ENCODE results near the gene TTC21B. TPM values are rescaled to one million over a fixed set of nuclear protein-coding genes. Genes with fewer than 3 reads are reported as not detected.
A peak's percentile ranks its signal among the peaks of the same experiment; 100 is the strongest.

The TTC21B gene
- polyA plus RNA-seq, 1 donor, result 20.1 TPM

DNA sequence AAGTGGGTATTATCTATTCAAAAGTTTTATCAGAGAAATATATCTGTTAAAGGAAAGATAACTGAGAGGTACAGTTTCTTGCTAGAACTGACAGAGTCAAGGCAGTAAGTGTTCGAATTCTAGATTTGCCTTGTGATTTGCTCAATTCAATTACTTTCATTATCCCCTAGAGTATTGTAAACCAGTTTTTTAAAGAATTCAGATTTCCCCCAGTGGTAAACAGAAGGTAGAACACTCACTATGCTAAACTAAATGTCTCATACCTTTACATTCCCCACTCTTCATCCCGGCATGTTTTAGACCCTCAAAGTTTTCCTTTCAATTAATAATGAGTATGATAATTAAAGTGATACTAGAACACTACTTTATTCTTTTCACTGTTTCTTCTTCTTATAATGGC lies 28.6 kb downstream of the TTC21B start:
- no peak for DNase-seq (ENCODE audit: low read depth)

- DNase-seq (ENCODE audit: low read depth), result no peak
These were observed 32.8 kb downstream of the TTC21B start for GRCh38 chr2:165920748-165921147.

GRCh38 chr2:165913636-165914035 lies 39.9 kb downstream of the TTC21B start:
- DNase-seq (ENCODE audit: low read depth), result no peak

DNA sequence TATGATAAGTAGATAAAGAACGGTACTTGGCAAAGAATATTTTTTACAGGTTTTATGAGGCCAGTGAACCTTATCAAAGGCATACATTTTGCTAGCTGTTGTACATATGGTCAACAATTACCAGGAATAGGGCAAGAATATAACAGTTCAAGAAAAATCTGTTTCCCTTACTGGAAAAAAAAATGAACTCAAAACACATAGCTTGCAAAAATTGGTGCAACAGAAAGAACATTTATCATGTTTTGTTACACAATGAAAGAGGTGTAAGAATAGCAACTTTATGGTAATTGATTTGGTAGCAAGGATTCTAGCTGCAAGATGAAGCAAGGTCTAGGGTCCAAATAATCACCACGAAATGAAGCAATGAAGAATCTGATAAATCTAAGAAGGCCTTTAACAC lies 41.6 kb downstream of the TTC21B start:
- no peak for DNase-seq (ENCODE audit: low read depth)

GRCh38 chr2:165911231-165911630 lies 42.3 kb downstream of the TTC21B start:
- DNase-seq (ENCODE audit: low read depth), result no peak

GRCh38 chr2:165909466-165909865 lies 44.1 kb downstream of the TTC21B start:
- DNase-seq (ENCODE audit: low read depth), result no peak

DNA sequence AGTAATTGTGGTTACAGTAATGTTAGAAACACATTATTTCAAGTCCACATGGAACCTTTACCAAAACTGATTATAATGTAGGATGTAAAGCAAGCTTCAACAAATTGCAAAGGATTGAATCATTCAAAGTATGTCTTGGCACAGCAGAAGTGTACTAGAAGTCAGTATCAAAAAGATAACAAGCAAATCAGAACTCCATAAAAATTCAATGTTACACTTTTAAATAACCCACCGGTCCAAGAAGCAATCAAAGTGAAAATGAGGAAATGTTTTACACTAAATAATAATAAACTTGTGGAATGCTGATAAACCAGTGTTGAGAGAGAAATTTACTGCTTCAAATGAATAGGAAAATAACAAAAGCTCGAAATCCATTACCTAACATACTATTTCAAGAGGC lies 47.7 kb downstream of the TTC21B start:
- DNase-seq (ENCODE audit: low read depth), result no peak

DNA sequence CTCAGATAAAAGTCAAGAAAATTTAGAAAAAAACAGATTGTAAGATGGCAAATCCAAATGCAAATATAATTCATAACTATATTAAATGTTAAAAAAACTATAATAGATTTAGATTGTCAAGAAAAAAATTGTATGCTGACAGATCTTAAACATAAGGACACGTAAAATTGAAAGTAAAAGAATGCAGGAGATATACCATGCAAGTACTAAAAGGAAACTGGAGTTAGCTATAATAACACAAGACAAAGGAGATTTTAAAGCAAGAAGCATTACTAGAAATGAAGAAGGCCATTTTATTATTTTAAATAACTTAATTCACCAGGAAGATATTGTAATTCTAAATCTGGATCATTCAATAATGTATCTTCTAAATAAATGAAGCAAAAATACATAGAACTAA lies 48.3 kb downstream of the TTC21B start:
- no peak for DNase-seq (ENCODE audit: low read depth)

DNA sequence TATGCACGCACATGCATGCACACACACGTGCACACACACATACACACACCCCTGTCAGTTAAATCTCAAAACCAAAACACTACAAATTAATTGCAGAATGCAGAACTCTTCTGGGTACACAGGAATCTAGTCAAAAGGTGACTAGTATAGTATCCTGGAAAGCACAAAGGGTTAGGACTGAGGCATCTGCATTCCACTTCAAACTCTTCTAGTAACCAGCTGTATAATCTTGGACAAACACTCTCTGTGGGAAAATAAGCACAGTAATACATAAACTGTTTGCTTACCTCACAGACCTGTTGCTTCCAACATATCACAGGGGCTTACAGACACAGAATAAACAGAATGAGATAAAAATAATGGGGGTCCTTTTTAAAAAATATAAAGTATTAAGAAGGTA lies 49.1 kb downstream of the TTC21B start:
- DNase-seq (ENCODE audit: low read depth), result no peak

- DNase-seq (ENCODE audit: low read depth), result no peak
These were observed 50.2 kb downstream of the TTC21B start for GRCh38 chr2:165903406-165903805.

DNA sequence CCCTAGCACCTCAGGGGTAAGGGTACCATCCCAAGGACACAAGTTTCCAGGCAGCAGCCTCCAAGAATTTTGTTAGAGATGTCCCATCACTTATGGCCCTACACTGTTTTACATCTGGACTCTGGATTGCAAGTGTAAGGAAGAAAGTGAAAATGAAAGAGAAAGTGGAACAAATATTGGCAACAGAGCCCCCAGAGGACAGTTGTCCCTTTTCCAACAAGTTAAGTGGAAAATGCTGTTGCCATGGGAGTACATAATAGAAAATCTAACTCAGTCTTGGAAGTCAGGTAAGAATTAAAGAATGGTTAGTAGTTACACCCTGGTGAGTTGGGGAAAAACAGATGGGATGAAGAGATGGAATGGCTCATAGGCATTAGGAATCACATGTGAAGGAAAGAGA lies 50.6 kb downstream of the TTC21B start:
- peak; percentile 40 for DNase-seq (ENCODE audit: low read depth)

GRCh38 chr2:165901620-165902298 lies 51.8 kb downstream of the TTC21B start:
- DNase-seq (ENCODE audit: low read depth), result peak; percentile 28

GRCh38 chr2:165899311-165899710 lies 54.3 kb downstream of the TTC21B start:
- DNase-seq (ENCODE audit: low read depth), result no peak

DNA sequence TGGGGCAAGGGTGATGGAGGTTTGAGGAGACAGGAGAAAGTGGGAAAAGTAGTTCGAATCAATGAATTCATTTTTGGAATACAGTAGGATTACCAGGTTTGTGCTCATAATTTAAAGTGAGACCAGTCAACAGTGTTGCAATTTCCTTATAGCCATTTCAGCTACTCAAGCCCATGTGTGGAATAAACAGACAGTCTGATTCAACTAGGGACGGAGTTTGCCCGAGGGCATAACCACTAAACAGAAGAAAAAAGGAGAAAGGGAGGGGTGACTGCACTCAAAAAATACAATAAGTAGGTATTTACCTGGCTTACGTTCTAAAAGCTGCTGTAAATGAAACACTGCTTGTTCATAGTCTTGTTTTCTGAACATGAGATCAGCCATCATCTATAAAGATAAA lies 55.2 kb downstream of the TTC21B start:
- DNase-seq (ENCODE audit: low read depth), result no peak

GRCh38 chr2:165897726-165898125 lies 55.9 kb downstream of the TTC21B start:
- DNase-seq (ENCODE audit: low read depth), result no peak

DNA sequence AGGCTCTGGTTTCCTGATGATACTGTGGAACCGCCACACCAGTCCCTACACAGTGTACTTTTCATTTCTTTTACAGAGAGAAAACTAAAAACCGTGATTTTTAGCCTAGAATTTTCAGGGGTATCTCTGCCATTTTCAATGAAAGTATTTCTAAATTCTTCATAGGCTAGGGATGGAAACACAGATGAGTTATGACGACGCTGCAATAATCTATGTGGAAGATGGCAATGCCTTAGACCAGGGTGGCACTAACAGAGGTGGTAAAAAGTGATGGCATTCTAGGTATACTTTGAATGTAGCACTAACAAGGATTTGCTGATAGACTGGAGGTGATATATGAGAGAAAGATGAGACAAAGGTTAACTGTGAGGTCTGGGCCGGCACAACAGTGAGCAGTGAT lies 56.5 kb downstream of the TTC21B start:
- no peak for DNase-seq (ENCODE audit: low read depth)

- DNase-seq (ENCODE audit: low read depth), result no peak
These were observed 57.6 kb downstream of the TTC21B start for GRCh38 chr2:165895974-165896373.

DNA sequence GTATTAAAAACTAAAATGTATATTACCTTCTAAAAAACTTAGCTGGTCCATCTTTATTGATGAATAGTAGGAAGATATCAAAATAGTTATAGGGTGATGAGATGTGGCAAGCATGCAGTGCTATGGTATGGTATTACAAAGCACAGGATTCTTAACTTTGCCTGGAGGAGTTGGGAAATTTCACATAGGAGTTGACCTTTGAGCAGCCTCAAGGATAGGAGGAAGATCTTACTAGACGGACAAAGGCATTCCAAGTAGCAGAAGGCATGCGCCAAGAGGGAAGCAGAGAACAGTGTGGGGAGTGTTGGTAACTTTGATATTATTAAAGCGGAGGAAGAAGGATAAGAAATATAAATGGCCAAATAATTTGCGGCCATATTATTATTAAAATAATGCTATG lies 60.0 kb downstream of the TTC21B start:
- no peak for DNase-seq (ENCODE audit: low read depth)

DNA sequence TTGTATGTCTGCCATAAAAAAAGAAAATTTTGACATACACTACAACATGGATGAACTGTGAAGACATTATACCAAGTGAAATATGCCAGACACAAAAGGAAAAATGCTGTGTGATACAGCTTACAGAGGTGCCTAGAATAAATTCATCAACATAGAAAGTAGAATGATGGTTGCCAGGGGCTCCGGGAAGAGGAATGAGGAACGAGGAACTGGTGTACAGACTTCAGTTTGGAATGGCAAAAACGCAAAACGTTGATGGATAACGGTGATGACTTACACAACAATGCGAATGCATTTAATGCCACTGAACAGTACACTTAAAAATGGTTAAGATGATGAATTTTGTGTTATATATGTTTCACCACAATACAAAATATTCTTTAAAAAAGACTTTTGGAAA lies 61.0 kb downstream of the TTC21B start:
- DNase-seq (ENCODE audit: low read depth), result no peak

DNA sequence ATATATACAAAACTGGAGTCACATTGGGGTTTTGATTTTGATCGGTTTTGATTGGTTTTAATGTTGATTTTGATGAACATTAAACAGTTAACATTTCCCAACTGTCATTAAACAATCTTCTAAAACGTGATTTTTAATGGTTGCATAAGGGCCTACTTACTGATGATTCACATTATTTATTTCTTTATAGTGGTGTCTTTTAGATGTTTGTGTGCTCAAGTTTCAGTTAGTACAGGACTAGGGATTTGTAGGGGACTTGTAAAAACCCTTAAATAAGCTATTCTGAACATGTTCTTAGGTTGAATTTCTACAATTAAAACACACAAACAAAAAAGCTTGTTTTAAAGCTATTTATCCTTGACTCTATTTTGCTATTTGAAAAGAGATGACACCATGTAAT lies 61.6 kb downstream of the TTC21B start:
- DNase-seq (ENCODE audit: low read depth), result no peak

GRCh38 chr2:165891345-165891744 lies 62.2 kb downstream of the TTC21B start:
- no peak for DNase-seq (ENCODE audit: low read depth)

DNA sequence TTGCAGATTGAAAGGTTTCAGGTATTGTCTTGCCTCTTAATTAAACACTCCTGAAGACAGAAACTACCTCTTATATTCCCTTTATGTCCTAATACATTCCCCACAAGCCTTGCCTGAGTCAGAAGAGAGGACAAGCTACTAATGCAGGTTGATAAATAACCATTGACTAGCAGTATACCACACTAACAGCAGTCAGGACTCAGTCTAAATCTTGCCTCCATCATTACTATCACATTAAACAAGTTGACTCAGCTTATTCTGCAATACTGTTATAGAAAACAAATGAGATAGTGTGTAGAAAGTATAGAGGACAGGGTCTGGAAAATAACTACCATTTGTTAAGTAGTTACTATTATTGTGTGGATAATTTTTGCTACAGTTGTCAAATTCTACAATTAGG lies 63.8 kb downstream of the TTC21B start:
- DNase-seq (ENCODE audit: low read depth), result no peak

DNA sequence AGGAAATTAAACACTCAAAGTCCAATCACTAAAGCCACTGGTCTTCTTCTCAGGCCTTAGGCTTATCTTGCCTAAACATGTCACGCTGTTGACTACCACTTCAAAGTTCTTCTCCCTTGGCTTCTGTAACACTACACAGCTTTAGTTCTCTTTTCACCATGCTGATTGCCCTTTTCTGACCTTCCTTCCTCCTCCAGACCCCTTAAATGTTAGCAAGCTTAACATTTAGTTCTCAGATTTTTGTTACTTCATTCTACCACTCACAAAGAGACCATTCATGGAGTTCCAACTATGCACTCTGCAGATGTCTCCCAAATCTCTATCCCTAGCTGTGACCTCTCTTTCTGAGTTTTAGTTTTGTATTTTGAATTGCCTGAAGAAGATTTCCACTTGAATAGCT lies 64.4 kb downstream of the TTC21B start:
- DNase-seq (ENCODE audit: low read depth), result no peak

DNA sequence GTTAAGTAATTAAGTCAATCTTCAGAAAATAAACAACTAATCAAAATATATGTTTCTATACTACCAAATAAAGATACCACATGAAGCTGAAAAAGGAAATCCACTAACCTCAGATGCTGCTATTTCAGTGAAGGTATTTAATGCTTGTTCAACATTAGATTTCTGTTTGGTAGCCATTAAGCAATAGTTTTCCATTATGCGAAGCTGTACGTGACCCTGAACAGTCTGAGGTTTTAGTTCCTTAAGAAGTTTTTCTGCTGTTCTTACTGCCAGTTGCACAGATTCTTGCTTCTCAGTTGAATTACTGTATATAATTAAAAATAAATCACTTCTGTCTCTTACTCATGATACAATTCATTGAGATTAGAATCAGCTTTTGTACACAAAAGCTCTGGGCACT lies 65.4 kb downstream of the TTC21B start:
- DNase-seq (ENCODE audit: low read depth), result no peak

Data from forelimb muscle (tissue), 1 donor.